Measurements from ENCODE around the gene TF. TPM values are rescaled to one million over a fixed set of nuclear protein-coding genes. Genes with fewer than 3 reads are reported as not detected.
"Not testable (repeated sequence)": the region's sequence is repeated elsewhere in the genome, so short reads cannot be mapped to it uniquely, and the experiment has no call there.

TF gene
- total RNA-seq, 1 donor from 2014 or later: 5.8 TPM

DNA sequence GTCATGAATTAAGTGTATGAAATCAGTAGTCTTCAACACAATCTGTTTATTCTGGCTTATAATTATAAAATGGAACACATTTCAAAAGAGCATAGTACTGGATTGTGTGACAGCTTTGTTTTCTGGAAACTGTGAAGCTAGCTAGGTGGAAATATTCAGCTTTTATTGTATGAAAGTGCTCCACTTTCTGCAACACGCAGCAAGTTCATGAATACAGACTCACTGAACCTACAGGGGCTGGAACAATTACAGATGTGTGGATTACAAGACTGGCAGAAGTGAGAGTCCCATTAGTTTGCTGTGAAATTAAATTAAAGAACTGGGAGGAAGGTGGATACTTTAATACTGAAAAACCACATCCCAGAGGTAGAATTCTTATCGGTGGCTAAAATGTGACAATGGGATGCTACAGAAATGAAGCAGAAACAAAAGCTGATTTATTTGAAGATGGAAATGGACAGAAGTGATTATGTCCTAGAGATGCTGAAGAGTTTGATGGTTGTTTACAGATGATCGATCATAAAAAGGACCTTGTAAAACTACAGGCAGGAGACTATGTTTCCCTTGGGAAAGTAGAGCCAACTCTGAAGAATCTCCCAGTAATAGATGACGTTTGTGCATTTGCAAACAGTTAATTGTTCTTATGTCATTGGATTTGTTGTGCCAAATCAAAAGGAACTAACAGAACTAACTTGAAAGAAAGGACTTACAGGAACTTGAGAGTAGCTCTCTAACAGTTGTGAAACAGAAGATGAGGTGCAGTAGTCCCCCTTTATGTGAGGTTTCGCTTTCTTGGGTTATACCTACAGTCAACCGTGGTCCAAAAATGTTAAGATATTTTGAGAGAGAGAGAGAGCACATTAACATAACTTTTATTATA lies 15.7 kb downstream of the TF start:
- intact Hi-C loops (cut with DNase I): no loop called here
- DNase-seq (ENCODE audit: low spot score): no peak

GRCh38 chr3:133762539-133762938 lies 16.3 kb downstream of the TF start:
- intact Hi-C loops (cut with DNase I): no loop called here
- DNase-seq (ENCODE audit: low spot score): no peak

DNA sequence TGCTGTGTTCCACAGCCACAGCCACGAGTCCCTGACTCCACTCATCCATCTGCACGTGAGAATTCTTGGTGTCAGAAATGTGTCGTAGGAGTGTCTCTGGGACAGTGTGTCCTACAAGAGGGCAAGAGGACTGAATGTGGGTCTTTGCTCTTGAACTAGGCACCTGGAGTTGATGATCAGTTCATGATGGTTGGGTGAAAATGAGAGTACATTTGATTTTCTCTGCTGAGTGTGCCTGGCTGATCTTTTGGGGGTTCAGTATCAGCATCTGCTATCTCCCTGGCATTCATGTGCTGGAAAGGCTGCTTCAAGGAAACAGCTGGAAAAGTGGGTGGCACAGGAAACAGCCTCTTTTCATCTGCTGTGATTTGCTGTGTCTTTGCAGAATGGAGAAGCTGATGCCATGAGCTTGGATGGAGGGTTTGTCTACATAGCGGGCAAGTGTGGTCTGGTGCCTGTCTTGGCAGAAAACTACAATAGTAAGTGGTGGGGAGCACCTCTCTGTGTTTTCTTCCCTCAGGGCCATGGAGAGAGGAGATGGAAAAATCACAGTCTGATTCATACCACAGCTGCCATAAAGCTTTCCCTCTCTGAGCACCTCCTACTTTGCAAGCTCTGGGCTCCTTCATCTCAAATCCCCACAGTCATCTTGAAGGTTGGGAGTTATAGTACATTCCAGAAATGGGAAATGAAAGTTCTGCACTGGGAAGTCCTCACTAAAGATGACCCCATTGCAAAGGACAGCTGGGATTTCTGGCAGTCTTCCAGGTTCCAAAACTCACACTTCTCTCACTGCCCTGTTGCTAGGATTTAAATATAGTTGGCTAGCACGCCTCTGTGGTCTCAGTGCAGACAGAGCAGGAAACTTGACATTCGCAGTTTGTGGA lies 17.8 kb downstream of the TF start:
- intact Hi-C loops (cut with DNase I): no loop called here
- DNase-seq (ENCODE audit: low spot score): no peak

DNA sequence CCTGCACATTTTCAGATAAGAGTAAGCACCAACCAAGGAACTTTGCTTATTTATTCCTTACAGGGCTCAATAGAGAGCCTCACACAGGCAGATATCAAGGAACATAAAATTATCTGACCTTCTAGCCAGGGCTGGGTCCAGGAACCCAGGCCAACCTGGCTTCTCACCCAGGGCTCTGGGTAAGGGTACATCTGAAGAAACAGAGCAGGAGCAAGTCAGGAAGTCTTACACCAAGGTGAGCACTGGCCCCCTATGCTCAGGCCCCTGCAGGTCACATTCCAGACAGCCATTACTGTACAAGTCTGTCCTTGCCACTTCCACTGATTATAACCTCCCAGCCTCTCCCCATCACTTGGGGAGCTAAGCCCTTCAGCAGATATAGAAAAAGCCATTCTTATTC lies 19.1 kb downstream of the TF start:
- DNase-seq (ENCODE audit: low spot score): no peak
- intact Hi-C loops (cut with DNase I): no loop called here

DNA sequence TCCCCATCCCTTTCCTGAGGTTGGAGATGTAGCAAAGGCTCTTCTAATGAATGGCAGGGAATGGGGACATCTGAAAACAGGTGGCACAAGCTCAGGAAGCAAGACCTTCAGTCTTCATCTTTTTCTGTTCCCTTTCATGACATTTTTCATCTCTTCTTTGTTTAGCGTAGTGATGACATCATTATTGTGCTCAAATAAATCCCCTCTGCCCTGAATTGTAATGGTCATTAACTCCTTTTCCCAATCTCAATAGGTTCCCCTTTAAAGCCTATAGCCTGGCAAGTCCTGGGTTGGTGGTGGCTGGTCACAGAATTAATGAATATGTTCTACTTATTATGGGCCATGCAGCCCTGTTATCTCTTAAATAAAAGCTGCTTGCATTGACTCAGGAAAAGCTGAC lies 21.4 kb downstream of the TF start:
- DNase-seq (ENCODE audit: low spot score): no peak
- intact Hi-C loops (cut with DNase I): no loop called here

DNA sequence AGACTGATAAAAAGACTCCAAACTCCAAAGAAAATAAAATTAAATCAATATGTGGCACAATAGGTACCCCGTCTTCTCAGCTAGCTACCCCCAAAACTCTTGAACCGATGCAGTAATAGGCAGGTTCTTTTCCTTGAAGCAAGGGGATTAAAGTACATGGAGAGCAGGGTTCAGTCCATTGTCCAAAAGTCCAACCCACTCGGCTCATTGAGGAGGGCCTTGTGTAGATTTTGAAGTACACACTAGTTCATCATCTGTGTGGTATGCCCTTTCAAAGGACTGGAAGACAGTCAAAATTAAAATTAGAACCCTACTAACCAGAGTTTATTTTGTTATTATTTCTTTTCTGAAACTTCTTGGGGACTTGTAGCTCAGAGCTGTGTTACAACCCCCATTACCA lies 23.3 kb downstream of the TF start:
- intact Hi-C loops (cut with DNase I): no loop called here
- DNase-seq (ENCODE audit: low spot score): no peak

DNA sequence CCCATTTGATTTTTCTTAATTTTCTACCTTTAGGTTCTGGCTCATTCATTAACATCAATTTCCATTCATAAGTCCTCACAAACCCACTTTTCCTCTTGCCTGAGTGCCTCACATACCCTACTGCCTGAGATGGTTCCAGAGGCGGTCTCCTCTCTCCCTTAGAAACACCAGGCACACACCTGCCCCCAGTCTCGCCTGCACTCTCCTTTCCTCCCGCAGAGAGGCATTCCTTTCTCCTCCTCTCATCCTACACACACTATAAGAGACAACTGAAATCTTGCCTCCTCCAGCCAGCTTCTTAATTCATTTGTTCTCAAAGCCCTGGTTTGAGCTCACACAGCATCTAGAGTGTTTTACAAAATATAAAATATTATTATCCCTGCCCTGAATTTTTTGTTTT lies 27.5 kb downstream of the TF start:
- intact Hi-C loops (cut with DNase I): no loop called here
- no peak for DNase-seq (ENCODE audit: low spot score)

GRCh38 chr3:133775309-133775708 lies 29.1 kb downstream of the TF start:
- intact Hi-C loops (cut with DNase I): no loop called here
- DNase-seq (ENCODE audit: low spot score): no peak

DNA sequence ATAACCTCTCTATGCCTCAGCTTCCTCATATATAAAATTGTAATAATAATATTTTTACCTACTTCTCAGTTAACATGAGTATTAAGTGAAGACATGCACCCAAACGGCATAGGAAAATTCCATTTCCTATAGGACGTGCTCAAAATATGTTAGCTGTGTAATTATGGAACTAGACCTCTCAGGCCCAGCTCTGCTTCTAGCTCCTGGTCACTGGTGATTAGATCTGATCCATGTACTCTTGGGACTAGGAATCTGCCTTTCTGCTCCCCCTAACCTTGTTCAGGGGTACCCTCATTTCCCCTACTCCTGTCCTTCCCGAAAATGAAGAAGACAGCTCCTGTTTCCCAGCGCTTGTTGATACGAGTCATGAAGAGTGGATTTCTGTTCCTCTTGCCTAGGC lies 29.6 kb downstream of the TF start:
- DNase-seq (ENCODE audit: low spot score): no peak
- intact Hi-C loops (cut with DNase I): no loop called here

DNA sequence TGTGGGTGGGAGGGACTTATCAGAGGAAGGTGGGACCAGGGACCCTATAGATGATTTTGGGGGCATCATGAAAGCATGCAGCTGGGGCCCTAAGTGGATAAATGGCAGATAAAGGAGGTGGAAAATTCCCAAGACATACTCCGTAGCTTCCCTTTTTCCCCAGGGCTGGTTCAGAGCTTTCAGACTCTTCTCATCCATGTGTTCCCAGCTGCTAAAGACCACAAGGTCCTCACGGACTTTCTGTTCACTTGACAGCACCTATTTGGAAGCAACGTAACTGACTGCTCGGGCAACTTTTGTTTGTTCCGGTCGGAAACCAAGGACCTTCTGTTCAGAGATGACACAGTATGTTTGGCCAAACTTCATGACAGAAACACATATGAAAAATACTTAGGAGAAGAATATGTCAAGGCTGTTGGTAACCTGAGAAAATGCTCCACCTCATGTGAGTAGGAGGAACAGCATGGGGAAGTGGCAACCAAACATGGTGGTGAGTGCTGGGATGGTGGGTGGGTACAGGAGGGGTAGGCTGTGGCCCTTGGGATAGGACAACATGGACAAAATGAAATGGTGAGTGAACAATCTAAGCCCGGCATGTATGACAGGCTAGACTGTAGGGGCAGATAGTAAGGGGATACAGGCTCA lies 30.7 kb downstream of the TF start:
- intact Hi-C loops (cut with DNase I): no loop called here

GRCh38 chr3:133777807-133778568 lies 31.8 kb downstream of the TF start:
- DNase-seq (ENCODE audit: low spot score): no peak
- intact Hi-C loops (cut with DNase I): no loop called here

More for the DNA sequence above, 30.7 kb downstream of the TF start:
- DNase-seq (ENCODE audit: low spot score): no peak

DNA sequence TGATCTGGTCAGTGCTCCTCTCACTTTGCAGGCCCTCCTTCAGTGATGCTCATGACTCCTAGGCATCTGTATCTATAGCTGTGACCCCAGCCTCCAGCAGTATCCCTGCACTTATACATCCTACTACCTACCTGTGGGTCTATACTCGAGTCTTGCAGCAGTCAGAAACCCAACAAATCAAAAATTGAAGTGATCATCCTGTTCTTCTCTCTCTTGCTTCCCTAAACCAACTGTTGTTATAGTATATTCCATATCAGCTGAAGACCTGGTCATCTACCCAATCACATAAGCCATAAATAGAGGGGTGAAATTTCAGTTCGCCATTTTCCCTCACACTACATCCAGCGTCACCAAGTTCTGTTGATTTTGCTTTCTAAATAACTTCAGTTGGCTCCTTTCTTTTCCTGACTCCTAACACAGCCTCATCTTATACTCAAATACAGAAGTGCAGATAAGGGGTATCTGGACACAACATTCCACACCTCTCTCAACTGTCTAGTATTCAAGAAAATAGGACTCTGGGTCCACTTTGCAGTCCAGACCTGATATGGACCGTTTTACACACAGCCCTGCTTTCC lies 33.5 kb downstream of the TF start:
- DNase-seq (ENCODE audit: low spot score): no peak
- intact Hi-C loops (cut with DNase I): no loop called here

GRCh38 chr3:133780756-133781155 lies 34.6 kb downstream of the TF start:
- intact Hi-C loops (cut with DNase I); DNase-seq (ENCODE audit: low spot score): not testable (repeated sequence)

DNA sequence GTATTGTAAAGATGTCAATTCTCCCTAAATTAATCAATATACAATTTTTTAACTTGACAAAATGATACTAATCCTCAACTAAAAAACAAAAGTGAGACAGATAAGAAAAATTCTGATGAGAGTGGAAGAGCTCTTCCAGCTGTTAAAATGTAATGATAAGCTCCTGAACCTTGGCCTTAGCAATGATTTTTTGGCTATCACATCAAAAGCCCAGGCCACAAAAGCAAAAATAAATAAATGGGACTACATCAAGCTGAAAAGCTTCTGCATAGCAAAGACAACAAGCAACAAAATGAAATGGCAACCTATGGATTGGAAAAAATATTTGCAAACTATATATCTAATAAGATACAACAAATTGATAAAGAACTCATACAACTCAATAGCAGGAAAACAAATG lies 35.4 kb downstream of the TF start:
- intact Hi-C loops (cut with DNase I): no loop called here

DNA sequence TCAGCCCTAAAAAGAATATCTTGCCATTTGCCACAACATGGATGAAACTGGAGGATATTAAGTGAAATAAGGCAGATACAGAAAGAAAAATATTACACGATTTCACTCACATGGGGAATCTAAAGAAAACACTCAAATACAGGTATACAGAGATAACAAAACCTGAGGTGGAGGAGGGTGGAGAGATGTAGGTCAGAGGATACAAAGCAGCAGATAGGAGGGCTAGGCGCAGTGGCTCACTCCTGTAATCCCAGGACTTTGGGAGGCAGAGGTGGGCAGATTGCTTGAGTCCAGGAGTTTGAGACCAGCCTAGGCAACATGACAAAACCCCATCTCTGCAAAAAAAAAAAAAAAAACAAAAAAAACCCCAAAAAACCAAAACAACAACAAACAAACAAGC lies 36.3 kb downstream of the TF start:
- no peak for DNase-seq (ENCODE audit: low spot score)
- intact Hi-C loops (cut with DNase I): no loop called here

More for the DNA sequence above, 35.4 kb downstream of the TF start:
- DNase-seq (ENCODE audit: low spot score): no peak

- DNase-seq (ENCODE audit: low spot score): no peak
- intact Hi-C loops (cut with DNase I): no loop called here
These were observed 37.6 kb downstream of the TF start for GRCh38 chr3:133783762-133784161.

- no peak for DNase-seq (ENCODE audit: low spot score)
- intact Hi-C loops (cut with DNase I): no loop called here
These were observed 41.8 kb downstream of the TF start for GRCh38 chr3:133788024-133788423.

DNA sequence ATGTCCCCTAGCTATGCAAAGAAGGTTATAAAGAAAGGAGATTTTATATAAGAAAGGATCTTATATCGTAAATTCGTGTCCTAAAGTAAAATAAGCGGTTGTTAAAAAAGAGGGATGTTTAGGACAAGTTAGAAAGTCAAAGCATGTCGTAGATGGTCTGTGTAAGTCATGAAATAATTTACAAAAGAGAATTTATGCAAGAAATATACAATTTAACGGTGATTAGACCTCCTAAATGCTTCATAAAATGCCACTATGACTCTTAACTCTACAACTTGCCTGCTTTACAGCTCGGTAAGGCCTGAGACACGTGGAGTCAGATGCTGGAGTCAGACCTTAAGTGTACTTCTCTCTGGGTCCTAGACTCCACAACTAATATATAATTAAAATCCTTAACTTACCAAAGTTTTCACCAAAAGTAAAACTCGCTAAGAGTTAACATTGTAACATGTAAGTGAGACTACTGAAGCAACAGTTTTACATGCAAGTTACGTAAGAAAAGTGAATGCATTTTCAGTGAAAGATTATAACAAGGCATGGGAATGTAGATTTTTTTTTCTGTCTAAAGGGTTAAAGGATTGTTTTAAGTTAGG lies 46.1 kb downstream of the TF start:
- no peak for DNase-seq (ENCODE audit: low spot score)
- intact Hi-C loops (cut with DNase I): no loop called here

Measured in cardiac septum (tissue), 1 donor.